Measurements from ENCODE around the gene CLEC4M. TPM values are rescaled to one million over a fixed set of nuclear protein-coding genes. Genes with fewer than 3 reads are reported as not detected.

CLEC4M gene
- total RNA-seq, 2 donors from 2014 or later = not detected

Other genes starting within 250 kb of the CLEC4M start
- gene ZNF358, start 247.1 kb upstream of the CLEC4M start, total RNA-seq = 10 to 100 TPM; 45.9 to 53.2 TPM
- 10 to 100 TPM; 18.0 to 21.4 TPM for gene MCOLN1, start 240.6 kb upstream of the CLEC4M start, total RNA-seq
- gene PNPLA6, start 227.5 kb upstream of the CLEC4M start, total RNA-seq = 100 to 1,000 TPM in 1 of 2 donors, 10 to 100 TPM in 1; 86.1 to 124 TPM
- 10 to 100 TPM; 65.5 to 76.8 TPM for gene CAMSAP3, start 167.4 kb upstream of the CLEC4M start, total RNA-seq
- gene XAB2, start 133.7 kb upstream of the CLEC4M start, total RNA-seq = 10 to 100 TPM; 44.3 to 46.6 TPM
- 100 to 1,000 TPM; 149 to 182 TPM for gene PET100, start 133.4 kb upstream of the CLEC4M start, total RNA-seq
- under 1 TPM in 1 of 2 donors, not detected in 1; 0.55 TPM for gene PCP2, start 129.5 kb upstream of the CLEC4M start, total RNA-seq
- gene STXBP2, start 126.1 kb upstream of the CLEC4M start, total RNA-seq = 100 to 1,000 TPM; 119 to 126 TPM
- not detected for gene RETN, start 94.2 kb upstream of the CLEC4M start, total RNA-seq
- gene MCEMP1, start 86.2 kb upstream of the CLEC4M start, total RNA-seq = not detected
- 10 to 100 TPM; 64.6 to 93.1 TPM for gene TRAPPC5, start 82.4 kb upstream of the CLEC4M start, total RNA-seq
- not detected for gene FCER2, start 61.1 kb upstream of the CLEC4M start, total RNA-seq
- not detected for gene CLEC4G, start 31.1 kb upstream of the CLEC4M start, total RNA-seq
- gene CD209, start 15.7 kb upstream of the CLEC4M start, total RNA-seq = not detected
- 1 to 10 TPM; 6.4 to 9.2 TPM for gene EVI5L, start 67.0 kb downstream of the CLEC4M start, total RNA-seq
- gene PRR36, start 111.1 kb downstream of the CLEC4M start, total RNA-seq = 10 to 100 TPM in 1 of 2 donors, 1 to 10 TPM in 1; 9.5 to 20.2 TPM
- gene LRRC8E, start 125.3 kb downstream of the CLEC4M start, total RNA-seq = 1 to 10 TPM; 2.8 to 3.4 TPM
- 10 to 100 TPM; 33.4 to 40.0 TPM for gene MAP2K7, start 140.6 kb downstream of the CLEC4M start, total RNA-seq
- 1 to 10 TPM in 1 of 2 donors, under 1 TPM in 1; 0.84 to 2.2 TPM for gene TGFBR3L, start 151.6 kb downstream of the CLEC4M start, total RNA-seq
- gene SNAPC2, start 157.1 kb downstream of the CLEC4M start, total RNA-seq = 10 to 100 TPM; 11.9 to 14.2 TPM
- 10 to 100 TPM; 60.1 to 87.2 TPM for gene CTXN1, start 162.9 kb downstream of the CLEC4M start, total RNA-seq
- 10 to 100 TPM; 78.1 to 80.0 TPM for gene TIMM44, start 180.4 kb downstream of the CLEC4M start, total RNA-seq
- 100 to 1,000 TPM; 123 to 149 TPM for gene ELAVL1, start 242.4 kb downstream of the CLEC4M start, total RNA-seq

All from endodermal cell (in vitro differentiated cells).